ENCODE results near the gene TTC7B. TPM values are rescaled to one million over a fixed set of nuclear protein-coding genes. Genes with fewer than 3 reads are reported as not detected.

Gene TTC7B
- total RNA-seq, 1 experiment from 2014 or later: 9.6 TPM

GRCh38 chr14:90767899-90768298 lies 48.3 kb downstream of the TTC7B start:
- Mint-ChIP-seq H3K4me3 (ENCODE audit: low read depth, unreplicated experiment) (no peak overlapping the region), H3K27me3 (ENCODE audit: unreplicated experiment) (no peaks in the 10 kb centered on the region), H3K27ac (ENCODE audit: unreplicated experiment) (no peak overlapping the region), H3K4me1 (ENCODE audit: low read depth, unreplicated experiment) (no peaks in the 10 kb centered on the region), H3K36me3 (ENCODE audit: insufficient read depth, unreplicated experiment) (no peaks in the 10 kb centered on the region), H3K9me3 (ENCODE audit: low read depth, unreplicated experiment) (peaks cover 6% of the 10 kb centered on the region)
- CTCF ChIA-PET: no interaction called here
- no peak for TF ChIP-seq CTCF (IDR thresholded peaks at IDR 0.05; ENCODE audit: unreplicated experiment)
- intact Hi-C loops (cut with micrococcal nuclease; ENCODE audit: unreplicated experiment): no loop called here
- no TSS peak for BruUV-seq (replicated peaks)
- DNase-seq: no peak

GRCh38 chr14:90760591-90761316 lies 55.5 kb downstream of the TTC7B start:
- Mint-ChIP-seq H3K27me3 (ENCODE audit: unreplicated experiment) (no peaks in the 10 kb centered on the region), H3K4me3 (ENCODE audit: low read depth, unreplicated experiment) (no peak overlapping the region), H3K27ac (ENCODE audit: unreplicated experiment) (no peak overlapping the region), H3K4me1 (ENCODE audit: low read depth, unreplicated experiment) (no peaks in the 10 kb centered on the region), H3K36me3 (ENCODE audit: insufficient read depth, unreplicated experiment) (no peaks in the 10 kb centered on the region), H3K9me3 (ENCODE audit: low read depth, unreplicated experiment) (peaks cover 3% of the 10 kb centered on the region)
- intact Hi-C loops (cut with micrococcal nuclease; ENCODE audit: unreplicated experiment): loop anchor here (5.0 kb wide), 1 partner anchor 458 kb away; no protein-coding TSS in a partner anchor
- DNase-seq: peak; percentile 25
- CTCF ChIA-PET: no interaction called here
- no TSS peak for BruUV-seq (replicated peaks)
- peak; percentile 47 for TF ChIP-seq CTCF (IDR thresholded peaks at IDR 0.05; ENCODE audit: unreplicated experiment)

- no peaks in the 10 kb centered on the region for H3K27me3 Mint-ChIP-seq (ENCODE audit: unreplicated experiment)
- CTCF ChIA-PET: no interaction called here
- no peak for TF ChIP-seq CTCF (IDR thresholded peaks at IDR 0.05; ENCODE audit: unreplicated experiment)
- no peak overlapping the region for H3K27ac Mint-ChIP-seq (ENCODE audit: unreplicated experiment)
- no peaks in the 10 kb centered on the region for H3K4me1 Mint-ChIP-seq (ENCODE audit: low read depth, unreplicated experiment)
- intact Hi-C loops (cut with micrococcal nuclease; ENCODE audit: unreplicated experiment): loop anchor here (5.0 kb wide), 1 partner anchor 458 kb away; no protein-coding TSS in a partner anchor
- H3K9me3 Mint-ChIP-seq (ENCODE audit: low read depth, unreplicated experiment): peaks cover 3% of the 10 kb centered on the region
- H3K36me3 Mint-ChIP-seq (ENCODE audit: insufficient read depth, unreplicated experiment): no peaks in the 10 kb centered on the region
- H3K4me3 Mint-ChIP-seq (ENCODE audit: low read depth, unreplicated experiment): no peak overlapping the region
- no peak for DNase-seq
- no TSS peak for BruUV-seq (replicated peaks)
Measured at GRCh38 chr14:90760078-90760444, 56.2 kb downstream of the TTC7B start.

- no peak for TF ChIP-seq CTCF (IDR thresholded peaks at IDR 0.05; ENCODE audit: unreplicated experiment)
- Mint-ChIP-seq H3K9me3 (ENCODE audit: low read depth, unreplicated experiment) (peaks cover 3% of the 10 kb centered on the region), H3K27me3 (ENCODE audit: unreplicated experiment) (no peaks in the 10 kb centered on the region), H3K4me1 (ENCODE audit: low read depth, unreplicated experiment) (no peaks in the 10 kb centered on the region), H3K27ac (ENCODE audit: unreplicated experiment) (no peak overlapping the region), H3K4me3 (ENCODE audit: low read depth, unreplicated experiment) (no peak overlapping the region), H3K36me3 (ENCODE audit: insufficient read depth, unreplicated experiment) (no peaks in the 10 kb centered on the region)
- intact Hi-C loops (cut with micrococcal nuclease; ENCODE audit: unreplicated experiment): loop anchor here (5.0 kb wide), 1 partner anchor 457 kb away; no protein-coding TSS in a partner anchor
- CTCF ChIA-PET: interaction anchor here (1.7 kb wide), 1 partner anchor 470 kb away, joined by 6 read pairs; no protein-coding TSS in a partner anchor
- BruUV-seq (replicated peaks): no TSS peak
- DNase-seq: no peak
Measured at GRCh38 chr14:90759370-90760077, 56.7 kb downstream of the TTC7B start.

All from Calu3 (cell line).